22Rv1 (cell line): ENCODE measurements around the gene AKAP6.

ENCODE experiments used
- H3K27ac ChIP-seq: fragments of 450-650 bp; 2 replicates; pipeline ENCODE4 v1.5.1; 2017
- ZFX ChIP-seq: fragments of 450-650 bp; IDR thresholded peaks from 2 replicates; pipeline ENCODE4 v1.6.1; 2017; ENCODE audit warnings: antibody characterized with exemption, borderline replicate concordance
- TF ChIP-seq, protein P1 (sequence below): fragments of 450-650 bp; IDR thresholded peaks from 2 replicates; pipeline ENCODE4 v1.5.1; 2017; ENCODE audit warnings: mild to moderate bottlenecking

AKAP6 gene

DNA sequence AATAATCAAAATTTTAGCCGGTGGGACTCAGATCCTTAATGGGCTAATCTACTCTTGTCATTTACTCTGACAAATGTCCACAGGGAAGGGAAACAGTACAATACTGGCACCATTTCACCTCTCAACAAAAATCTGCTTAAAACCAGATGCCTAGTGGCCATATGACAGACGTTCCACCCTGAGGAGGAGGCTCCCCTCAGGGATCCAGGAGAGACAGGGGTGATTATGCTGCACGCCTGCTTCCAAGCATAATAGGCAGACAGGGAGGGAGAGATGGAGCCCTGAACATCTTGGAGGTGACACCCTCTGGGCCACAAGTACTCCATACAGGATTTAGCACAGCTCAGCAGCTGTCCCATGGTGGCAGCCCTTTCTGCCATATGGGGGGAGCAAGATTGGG, 24.8 kb upstream of the AKAP6 start:
- H3K27ac ChIP-seq, result no peak overlapping the region
- TF ChIP-seq ZFX, result no peak
- TF ChIP-seq, protein P1, sequence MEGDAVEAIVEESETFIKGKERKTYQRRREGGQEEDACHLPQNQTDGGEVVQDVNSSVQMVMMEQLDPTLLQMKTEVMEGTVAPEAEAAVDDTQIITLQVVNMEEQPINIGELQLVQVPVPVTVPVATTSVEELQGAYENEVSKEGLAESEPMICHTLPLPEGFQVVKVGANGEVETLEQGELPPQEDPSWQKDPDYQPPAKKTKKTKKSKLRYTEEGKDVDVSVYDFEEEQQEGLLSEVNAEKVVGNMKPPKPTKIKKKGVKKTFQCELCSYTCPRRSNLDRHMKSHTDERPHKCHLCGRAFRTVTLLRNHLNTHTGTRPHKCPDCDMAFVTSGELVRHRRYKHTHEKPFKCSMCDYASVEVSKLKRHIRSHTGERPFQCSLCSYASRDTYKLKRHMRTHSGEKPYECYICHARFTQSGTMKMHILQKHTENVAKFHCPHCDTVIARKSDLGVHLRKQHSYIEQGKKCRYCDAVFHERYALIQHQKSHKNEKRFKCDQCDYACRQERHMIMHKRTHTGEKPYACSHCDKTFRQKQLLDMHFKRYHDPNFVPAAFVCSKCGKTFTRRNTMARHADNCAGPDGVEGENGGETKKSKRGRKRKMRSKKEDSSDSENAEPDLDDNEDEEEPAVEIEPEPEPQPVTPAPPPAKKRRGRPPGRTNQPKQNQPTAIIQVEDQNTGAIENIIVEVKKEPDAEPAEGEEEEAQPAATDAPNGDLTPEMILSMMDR, result no peak

DNA sequence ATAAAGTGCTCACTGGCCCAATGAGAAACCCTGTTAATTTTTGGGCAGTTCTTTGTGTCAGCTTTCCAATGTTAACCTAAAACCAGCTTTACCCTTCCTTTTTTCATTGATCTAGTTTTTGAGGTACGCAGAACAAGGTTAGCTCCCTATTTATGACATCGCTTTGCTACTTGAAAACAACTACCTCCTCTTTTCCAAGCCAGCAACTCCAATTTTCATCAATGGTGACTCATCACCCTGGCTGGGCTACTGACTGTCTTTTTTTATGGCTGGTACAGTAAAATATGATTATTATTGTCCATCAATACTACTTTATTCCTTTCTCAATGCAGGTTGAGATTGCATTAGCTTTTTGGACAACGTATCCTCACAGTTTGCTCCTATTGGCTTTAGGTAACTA, 22.5 kb upstream of the AKAP6 start:
- TF ChIP-seq, protein P1, result no peak
- no peak for TF ChIP-seq ZFX
- no peak overlapping the region for H3K27ac ChIP-seq

DNA sequence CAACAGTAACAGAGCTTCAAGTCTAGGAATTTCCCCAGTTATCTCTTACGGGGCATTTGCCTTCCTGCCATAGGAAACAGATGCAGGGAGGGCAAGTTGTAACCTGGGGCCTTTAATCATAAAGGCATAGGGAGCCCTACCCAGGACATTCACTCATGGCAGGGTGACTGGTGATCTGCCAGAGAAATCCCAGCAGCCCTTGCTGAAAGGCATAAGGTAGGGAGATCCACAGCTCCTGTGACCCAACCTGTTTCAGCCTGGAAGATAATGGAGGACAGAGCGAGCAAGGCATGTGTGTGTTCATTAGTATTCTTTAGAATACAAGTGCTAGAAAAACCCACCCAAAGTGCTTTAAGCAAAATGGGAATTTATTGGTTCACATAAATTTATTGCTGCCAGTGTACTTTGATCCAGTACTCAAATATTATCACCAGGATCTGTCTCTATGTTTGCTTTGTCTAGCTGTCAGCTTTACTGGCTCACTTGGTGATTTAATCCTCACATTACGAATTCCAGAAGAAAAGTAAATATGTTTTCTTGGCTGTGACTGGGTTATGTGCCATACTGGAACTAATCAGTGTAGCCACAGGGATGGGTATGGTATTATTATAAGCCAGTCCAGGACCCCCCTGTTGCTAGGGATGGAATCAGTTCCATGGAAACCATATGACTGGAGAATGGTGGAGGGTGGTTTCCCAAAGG, 21.1 kb upstream of the AKAP6 start:
- peak overlapping the region; percentile 44; the same call in 1 of the 2 replicates for H3K27ac ChIP-seq

GRCh38 chr14:32310876-32311275, 18.2 kb upstream of the AKAP6 start:
- no peak overlapping the region for H3K27ac ChIP-seq
- TF ChIP-seq ZFX, result no peak
- TF ChIP-seq, protein P1, result no peak

More for the DNA sequence above, 21.1 kb upstream of the AKAP6 start:
- TF ChIP-seq, protein P1, result no peak
- no peak for TF ChIP-seq ZFX

GRCh38 chr14:32311294-32312009, 17.6 kb upstream of the AKAP6 start:
- H3K27ac ChIP-seq, result no peak overlapping the region
- TF ChIP-seq, protein P1, result no peak
- no peak for TF ChIP-seq ZFX

GRCh38 chr14:32312010-32312331, 17.1 kb upstream of the AKAP6 start:
- no peak for TF ChIP-seq ZFX
- TF ChIP-seq, protein P1, result no peak

DNA sequence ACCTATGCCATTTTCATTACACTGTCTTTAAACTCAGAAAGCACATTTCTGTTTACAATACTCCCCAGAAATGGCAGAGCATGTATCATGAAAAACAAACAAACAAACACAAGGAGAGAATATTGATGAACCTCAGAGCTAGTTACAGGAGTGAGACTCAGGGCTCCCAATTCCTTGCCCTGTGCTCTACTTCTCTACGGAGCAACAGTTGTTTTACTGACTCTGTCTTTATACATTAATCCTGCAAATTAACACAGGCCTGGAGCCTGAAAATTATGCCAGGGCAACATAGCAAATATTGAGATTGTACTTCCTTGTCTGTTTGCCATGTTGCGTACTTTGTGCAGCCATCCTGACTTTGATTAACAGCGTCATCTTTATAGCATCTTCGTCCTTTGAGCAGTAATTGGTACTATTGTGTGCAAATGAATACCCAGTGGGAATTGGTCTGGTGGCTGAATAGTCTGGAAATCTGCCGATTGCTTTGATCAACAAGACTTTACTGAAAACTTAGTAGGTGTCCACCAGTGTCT, 15.2 kb upstream of the AKAP6 start:
- TF ChIP-seq, protein P1, result no peak
- no peak for TF ChIP-seq ZFX
- peak overlapping the region; percentile 36; the same call in 1 of the 2 replicates for H3K27ac ChIP-seq

More at GRCh38 chr14:32312010-32312331, 17.1 kb upstream of the AKAP6 start:
- H3K27ac ChIP-seq, result no peak overlapping the region
